ENCODE data around the gene ZNF782. TPM values are rescaled to one million over a fixed set of nuclear protein-coding genes. Genes with fewer than 3 reads are reported as not detected.

The ZNF782 gene
- polyA plus RNA-seq, 2 of the 4 experiments (the other 2 are of a cell fraction) = 1.9 to 2.1 TPM

- DNase-seq (ENCODE audit: low read depth in 1 of 2, low spot score in 1 of 2) (no peak), FAIRE-seq (no peak), ATAC-seq (no peak)
- no peak overlapping the region for H3K4me3 ChIP-seq
- H3K4me1 ChIP-seq = no peaks in the 10 kb centered on the region
- TF ChIP-seq CHD2 (IDR thresholded peaks at IDR 0.05; ENCODE audit: low read length, partially characterized antibody) (no peak), HMGXB4 (CRISPR knock-in tag; IDR thresholded peaks at IDR 0.05; ENCODE audit: borderline replicate concordance) (no peak), KDM5A (IDR thresholded peaks at IDR 0.05) (no peak), ELK1 (IDR thresholded peaks at IDR 0.05; ENCODE audit: low read depth, low read length) (no peak), CBX2 (IDR thresholded peaks at IDR 0.05; ENCODE audit: borderline replicate concordance, low read depth) (no peak), FOSL2 (IDR thresholded peaks at IDR 0.05) (no peak), FOSL2 (CRISPR knock-in tag; IDR thresholded peaks at IDR 0.05) (no peak), TP53 (CRISPR knock-in tag; IDR thresholded peaks at IDR 0.05) (no peak), RCOR1 (IDR thresholded peaks at IDR 0.05; ENCODE audit: low read depth, low read length) (no peak), MAZ (IDR thresholded peaks at IDR 0.05; ENCODE audit: borderline replicate concordance, low read depth, low read length) (no peak), CTCF (IDR thresholded peaks at IDR 0.05) (no peak), PHF8 (IDR thresholded peaks at IDR 0.05; ENCODE audit: borderline replicate concordance, low read depth) (no peak), JUN (IDR thresholded peaks at IDR 0.05) (no peak), PBX3 (IDR thresholded peaks at IDR 0.05) (no peak), CBX8 (IDR thresholded peaks at IDR 0.05) (no peak), ZFP36 (IDR thresholded peaks at IDR 0.05; ENCODE audit: borderline replicate concordance, partially characterized antibody) (no peak), HOXB13 (CRISPR knock-in tag; IDR thresholded peaks at IDR 0.05; ENCODE audit: low read depth) (no peak), E2F6 (IDR thresholded peaks at IDR 0.05; ENCODE audit: borderline replicate concordance, low read depth) (no peak), ZSCAN20 (CRISPR knock-in tag; IDR thresholded peaks at IDR 0.05) (no peak), SMC3 (IDR thresholded peaks at IDR 0.05) (no peak)
- H3K4me2 ChIP-seq = no peak overlapping the region
- H3K27ac ChIP-seq = no peak overlapping the region
- CTCF ChIA-PET = interaction anchor here (1.0 to 10.4 kb wide), 4 partner anchors 12 to 739 kb away, joined by 3 to 91 read pairs (median 12); no protein-coding TSS in a partner anchor
- 70% methylated on average over 7 of the region's 8 CpGs for WGBS (ENCODE audit: missing lambda C conversion rate)
- H3K9me3 ChIP-seq = peaks cover 3% of the 10 kb centered on the region; the same call in 1 of the 3 replicates
- POLR2A ChIA-PET = no interaction called here
These were observed 5.3 kb upstream of the ZNF782 start for GRCh38 chr9:96859461-96860198.

All from A549 (cell line).